HG02840 (cell line): ENCODE measurements around the gene IFRD1.
"Not testable (repeated sequence)": the region's sequence is repeated elsewhere in the genome, so short reads cannot be mapped to it uniquely, and the experiment has no call there.

Experiments used
- ATAC-seq: cut with Tn5 transposase; IDR thresholded peaks from one replicate; pipeline ENCODE4 v1.9.1; 2021; ENCODE audit warnings: mild to moderate bottlenecking, moderate library complexity, moderate number of reproducible peaks; ENCODE audit not compliant: unreplicated experiment, low FRiP score

IFRD1 gene

GRCh38 chr7:112511451-112512202, 61.4 kb downstream of the IFRD1 start:
- no peak for ATAC-seq

- ATAC-seq, result no peak
Measured at GRCh38 chr7:112512451-112513210, 62.4 kb downstream of the IFRD1 start.

- no peak for ATAC-seq
Measured at GRCh38 chr7:112515989-112516388, 65.7 kb downstream of the IFRD1 start.

- not testable (repeated sequence) for ATAC-seq
Measured at GRCh38 chr7:112516418-112516817, 66.2 kb downstream of the IFRD1 start.

- ATAC-seq, result no peak
Measured at GRCh38 chr7:112517487-112517886, 67.2 kb downstream of the IFRD1 start.

- ATAC-seq, result no peak
Measured at GRCh38 chr7:112520787-112521186, 70.5 kb downstream of the IFRD1 start.

- ATAC-seq, result no peak
Measured at GRCh38 chr7:112521942-112522341, 71.7 kb downstream of the IFRD1 start.

GRCh38 chr7:112523871-112524270, 73.6 kb downstream of the IFRD1 start:
- no peak for ATAC-seq
